Neural crest cell (in vitro differentiated cells): ENCODE measurements around the gene SMAD3. TPM values are rescaled to one million over a fixed set of nuclear protein-coding genes. Genes with fewer than 3 reads are reported as not detected.

ENCODE experiments used
- DNase-seq: peaks from one replicate; pipeline ENCODE4 v3.0.0; 2021; ENCODE audit warnings: low read depth, mixed read lengths, low spot score
- H3K27ac Mint-ChIP-seq: one replicate; pipeline ENCODE4 v1.8.0; 2021; ENCODE audit warnings: mild to moderate bottlenecking, mixed read lengths; ENCODE audit not compliant: unreplicated experiment
- H3K27me3 Mint-ChIP-seq: 2 replicates; pipeline ENCODE4 v1.8.0; 2021; ENCODE audit warnings: low read depth, mild to moderate bottlenecking, mixed read lengths
- H3K36me3 Mint-ChIP-seq: 2 replicates; pipeline ENCODE4 v1.8.0; 2021; ENCODE audit warnings: low read depth, mild to moderate bottlenecking, mixed read lengths
- H3K4me1 Mint-ChIP-seq: 2 replicates; pipeline ENCODE4 v1.8.0; 2021; ENCODE audit warnings: mixed read lengths
- H3K4me3 Mint-ChIP-seq: one replicate; pipeline ENCODE4 v1.8.0; 2021; ENCODE audit warnings: mild to moderate bottlenecking, mixed read lengths
- H3K9me3 Mint-ChIP-seq: 2 replicates; pipeline ENCODE4 v1.8.0; 2021; ENCODE audit warnings: mixed read lengths
- CTCF ChIP-seq: fragments of 200-600 bp; sonication (generic); conservative IDR thresholded peaks from 2 replicates; pipeline ENCODE4 v1.5.0; 2021; ENCODE audit warnings: antibody characterized with exemption, mild to moderate bottlenecking
- total RNA-seq: library from RNA; stranded (reverse); gene quantifications from 2 replicates; pipeline ENCODE4 v1.2.1, GENCODE V29; 2021

The SMAD3 gene
- total RNA-seq, 1 donor from 2014 or later, result 39.5 TPM

- no peaks in the 10 kb centered on the region for H3K36me3 Mint-ChIP-seq
- peak overlapping the region; percentile 54 for H3K4me3 Mint-ChIP-seq
- no peak for TF ChIP-seq CTCF
- H3K27ac Mint-ChIP-seq, result peak overlapping the region; percentile 98
- H3K27me3 Mint-ChIP-seq, result no peaks in the 10 kb centered on the region
- no peaks in the 10 kb centered on the region for H3K9me3 Mint-ChIP-seq
- DNase-seq, result no peak
- H3K4me1 Mint-ChIP-seq, result peaks cover 92% of the 10 kb centered on the region
Observed at GRCh38 chr15:67144609-67145311, 79.4 kb downstream of the SMAD3 start.

- Mint-ChIP-seq H3K27me3 (no peaks in the 10 kb centered on the region), H3K4me3 (peak overlapping the region; percentile 23), H3K27ac (no peak overlapping the region), H3K9me3 (no peaks in the 10 kb centered on the region), H3K36me3 (no peaks in the 10 kb centered on the region), H3K4me1 (peaks cover 93% of the 10 kb centered on the region)
- no peak for DNase-seq
- no peak for TF ChIP-seq CTCF
Observed at GRCh38 chr15:67145312-67145610, 79.9 kb downstream of the SMAD3 start.

GRCh38 chr15:67145710-67146109 is 80.3 kb downstream of the SMAD3 start:
- Mint-ChIP-seq H3K9me3 (no peaks in the 10 kb centered on the region), H3K36me3 (no peaks in the 10 kb centered on the region), H3K4me1 (peaks cover 93% of the 10 kb centered on the region), H3K27me3 (no peaks in the 10 kb centered on the region), H3K4me3 (peak overlapping the region; percentile 45), H3K27ac (no peak overlapping the region)
- no peak for DNase-seq
- no peak for TF ChIP-seq CTCF

GRCh38 chr15:67146234-67146633 is 80.8 kb downstream of the SMAD3 start:
- no peaks in the 10 kb centered on the region for H3K27me3 Mint-ChIP-seq
- DNase-seq, result no peak
- H3K9me3 Mint-ChIP-seq, result no peaks in the 10 kb centered on the region
- H3K36me3 Mint-ChIP-seq, result no peaks in the 10 kb centered on the region
- H3K4me3 Mint-ChIP-seq, result peak overlapping the region; percentile 45
- peaks cover 88% of the 10 kb centered on the region for H3K4me1 Mint-ChIP-seq
- peak overlapping the region; percentile 9 for H3K27ac Mint-ChIP-seq
- no peak for TF ChIP-seq CTCF

- Mint-ChIP-seq H3K27me3 (no peaks in the 10 kb centered on the region), H3K4me1 (peaks cover 83% of the 10 kb centered on the region), H3K27ac (peak overlapping the region; percentile 85), H3K9me3 (no peaks in the 10 kb centered on the region), H3K36me3 (no peaks in the 10 kb centered on the region), H3K4me3 (peak overlapping the region; percentile 45)
- DNase-seq, result no peak
- no peak for TF ChIP-seq CTCF
Observed at GRCh38 chr15:67146875-67147381, 81.5 kb downstream of the SMAD3 start.
